ENCODE results near the gene HOXC5. TPM values are rescaled to one million over a fixed set of nuclear protein-coding genes. Genes with fewer than 3 reads are reported as not detected.

HOXC5 gene
- total RNA-seq, 2 experiments from 2014 or later = not detected

- Histone ChIP-seq H3K4me2 (ENCODE audit: low read length) (no peak overlapping the region), H3K4me1 (ENCODE audit: insufficient read depth, low read length, poor library complexity, severe bottlenecking) (peaks cover 5% of the 10 kb centered on the region), H3K9me3 (ENCODE audit: low read length) (no peaks in the 10 kb centered on the region), H3K36me3 (ENCODE audit: insufficient read depth, low read length) (no peaks in the 10 kb centered on the region), H3K79me2 (ENCODE audit: insufficient read depth, low read depth, low read length) (no peaks in the 10 kb centered on the region), H4K20me1 (ENCODE audit: insufficient read depth, low read length) (no peaks in the 10 kb centered on the region), H2AFZ (ENCODE audit: low read length) (no peak overlapping the region), H3K4me3 (ENCODE audit: low read depth, low read length, poor library complexity, severe bottlenecking) (no peak overlapping the region), H3K27ac (ENCODE audit: low read depth, low read length, poor library complexity, severe bottlenecking) (no peak overlapping the region), H3K9me2 (ENCODE audit: insufficient read depth, low read length) (no peaks in the 10 kb centered on the region)
- TF ChIP-seq EZH2phosphoT487 (IDR thresholded peaks at IDR 0.05; ENCODE audit: borderline replicate concordance, low read depth, low read length) (no peak), CTCF (conservative IDR thresholded peaks at IDR 0.05; ENCODE audit: low read length) (no peak)
- BruUV-seq (replicated peaks) = no TSS peak
- intact Hi-C loops (cut with micrococcal nuclease; ENCODE audit: unreplicated experiment) = no loop called here
- ChIA-PET CTCF (ENCODE audit: unreplicated experiment) (no interaction called here), POLR2A (no interaction called here)
- DNase-seq (ENCODE audit: low spot score) = no peak
Measured at GRCh38 chr12:53995002-53995377, 37.9 kb upstream of the HOXC5 start.

GRCh38 chr12:53995378-53996239 lies 37.2 kb upstream of the HOXC5 start:
- no TSS peak for BruUV-seq (replicated peaks)
- Histone ChIP-seq H3K4me1 (ENCODE audit: insufficient read depth, low read length, poor library complexity, severe bottlenecking) (peaks cover 5% of the 10 kb centered on the region), H3K4me2 (ENCODE audit: low read length) (peak overlapping the region; percentile 64), H4K20me1 (ENCODE audit: insufficient read depth, low read length) (no peaks in the 10 kb centered on the region), H3K4me3 (ENCODE audit: low read depth, low read length, poor library complexity, severe bottlenecking) (peak overlapping the region; percentile 54), H3K9me3 (ENCODE audit: low read length) (no peaks in the 10 kb centered on the region), H2AFZ (ENCODE audit: low read length) (peak overlapping the region; percentile 44), H3K79me2 (ENCODE audit: insufficient read depth, low read depth, low read length) (no peaks in the 10 kb centered on the region), H3K36me3 (ENCODE audit: insufficient read depth, low read length) (no peaks in the 10 kb centered on the region), H3K27ac (ENCODE audit: low read depth, low read length, poor library complexity, severe bottlenecking) (no peak overlapping the region), H3K9me2 (ENCODE audit: insufficient read depth, low read length) (no peaks in the 10 kb centered on the region)
- peak; percentile 51; the same call in 1 of the 2 replicates for TF ChIP-seq EZH2phosphoT487 (IDR thresholded peaks at IDR 0.05; ENCODE audit: borderline replicate concordance, low read depth, low read length)
- TF ChIP-seq CTCF (conservative IDR thresholded peaks at IDR 0.05; ENCODE audit: low read length) = no peak
- DNase-seq (ENCODE audit: low spot score) = no peak
- POLR2A ChIA-PET = interaction anchor here (0.6 kb wide), 1 partner anchor 246 kb away, joined by 4 read pairs; no protein-coding TSS in a partner anchor
- CTCF ChIA-PET (ENCODE audit: unreplicated experiment) = no interaction called here
- intact Hi-C loops (cut with micrococcal nuclease; ENCODE audit: unreplicated experiment) = no loop called here

All from OCI-LY7 (cell line).